Measurements from ENCODE around the gene KLHL11.

KLHL11 gene

GRCh38 chr17:41864836-41865595 lies at the start of gene KLHL11:
Gene KLHL11 (minus strand): TSS chr17:41865423. CDS start chr17:41865370, 53 bp downstream.
- Histone ChIP-seq H3K27ac (ENCODE audit: low read depth, low read length) (peak within 1 kb of the TSS; percentile 19; the same call in 1 of the 2 replicates), H3K36me3 (ENCODE audit: insufficient read depth, low read length) (peaks cover 25% of the 10 kb centered on the region), H2AFZ (ENCODE audit: low read length, unreplicated experiment) (peak within 1 kb of the TSS; percentile 68), H3K4me1 (ENCODE audit: control insufficient read depth, insufficient read depth, low read length, unreplicated experiment) (peaks cover 14% of the 10 kb centered on the region), H3K27me3 (ENCODE audit: insufficient read depth, low read length) (no peaks in the 10 kb centered on the region), H3K4me3 (ENCODE audit: low read depth, low read length) (peak within 1 kb of the TSS; percentile 95), H3K79me2 (ENCODE audit: control insufficient read depth, insufficient read depth, low read length, unreplicated experiment) (peaks cover 42% of the 10 kb centered on the region)

- Histone ChIP-seq H2AFZ (ENCODE audit: low read length, unreplicated experiment) (no peak overlapping the region), H3K4me1 (ENCODE audit: control insufficient read depth, insufficient read depth, low read length, unreplicated experiment) (peaks cover 80% of the 10 kb centered on the region), H3K79me2 (ENCODE audit: control insufficient read depth, insufficient read depth, low read length, unreplicated experiment) (peaks cover 69% of the 10 kb centered on the region), H3K4me3 (ENCODE audit: low read depth, low read length) (peak overlapping the region; percentile 35), H3K27me3 (ENCODE audit: insufficient read depth, low read length) (no peaks in the 10 kb centered on the region), H3K27ac (ENCODE audit: low read depth, low read length) (peak overlapping the region; percentile 63), H3K36me3 (ENCODE audit: insufficient read depth, low read length) (peaks cover 12% of the 10 kb centered on the region; the same call in 1 of the 2 replicates)
Observed at GRCh38 chr17:41915020-41915419, 49.8 kb upstream of the KLHL11 start.

GRCh38 chr17:41914358-41914766 lies 49.1 kb upstream of the KLHL11 start:
- no peaks in the 10 kb centered on the region for H3K27me3 ChIP-seq (ENCODE audit: insufficient read depth, low read length)
- peak overlapping the region; percentile 63 for H3K27ac ChIP-seq (ENCODE audit: low read depth, low read length)
- H2AFZ ChIP-seq (ENCODE audit: low read length, unreplicated experiment): no peak overlapping the region
- H3K4me3 ChIP-seq (ENCODE audit: low read depth, low read length): peak overlapping the region; percentile 35
- H3K4me1 ChIP-seq (ENCODE audit: control insufficient read depth, insufficient read depth, low read length, unreplicated experiment): peaks cover 78% of the 10 kb centered on the region
- peaks cover 69% of the 10 kb centered on the region for H3K79me2 ChIP-seq (ENCODE audit: control insufficient read depth, insufficient read depth, low read length, unreplicated experiment)
- peaks cover 14% of the 10 kb centered on the region; the same call in 1 of the 2 replicates for H3K36me3 ChIP-seq (ENCODE audit: insufficient read depth, low read length)

- Histone ChIP-seq H2AFZ (ENCODE audit: low read length, unreplicated experiment) (no peak overlapping the region), H3K36me3 (ENCODE audit: insufficient read depth, low read length) (peaks cover 14% of the 10 kb centered on the region; the same call in 1 of the 2 replicates), H3K79me2 (ENCODE audit: control insufficient read depth, insufficient read depth, low read length, unreplicated experiment) (peaks cover 69% of the 10 kb centered on the region), H3K27ac (ENCODE audit: low read depth, low read length) (peak overlapping the region; percentile 63), H3K27me3 (ENCODE audit: insufficient read depth, low read length) (no peaks in the 10 kb centered on the region), H3K4me3 (ENCODE audit: low read depth, low read length) (peak overlapping the region; percentile 35; the same call in 1 of the 2 replicates), H3K4me1 (ENCODE audit: control insufficient read depth, insufficient read depth, low read length, unreplicated experiment) (peaks cover 80% of the 10 kb centered on the region)
Observed at GRCh38 chr17:41913798-41914197, 48.6 kb upstream of the KLHL11 start.

- H3K4me1 ChIP-seq (ENCODE audit: control insufficient read depth, insufficient read depth, low read length, unreplicated experiment): peaks cover 88% of the 10 kb centered on the region
- peaks cover 64% of the 10 kb centered on the region for H3K79me2 ChIP-seq (ENCODE audit: control insufficient read depth, insufficient read depth, low read length, unreplicated experiment)
- H3K36me3 ChIP-seq (ENCODE audit: insufficient read depth, low read length): peaks cover 17% of the 10 kb centered on the region; the same call in 1 of the 2 replicates
- peak overlapping the region; percentile 90 for H3K27ac ChIP-seq (ENCODE audit: low read depth, low read length)
- H3K27me3 ChIP-seq (ENCODE audit: insufficient read depth, low read length): no peaks in the 10 kb centered on the region
- H3K4me3 ChIP-seq (ENCODE audit: low read depth, low read length): no peak overlapping the region
- H2AFZ ChIP-seq (ENCODE audit: low read length, unreplicated experiment): no peak overlapping the region
Observed at GRCh38 chr17:41912925-41913324, 47.7 kb upstream of the KLHL11 start.

- Histone ChIP-seq H3K4me3 (ENCODE audit: low read depth, low read length) (no peak overlapping the region), H3K79me2 (ENCODE audit: control insufficient read depth, insufficient read depth, low read length, unreplicated experiment) (peaks cover 55% of the 10 kb centered on the region), H3K27me3 (ENCODE audit: insufficient read depth, low read length) (no peaks in the 10 kb centered on the region), H3K4me1 (ENCODE audit: control insufficient read depth, insufficient read depth, low read length, unreplicated experiment) (peaks cover 91% of the 10 kb centered on the region), H3K27ac (ENCODE audit: low read depth, low read length) (peak overlapping the region; percentile 90), H2AFZ (ENCODE audit: low read length, unreplicated experiment) (no peak overlapping the region), H3K36me3 (ENCODE audit: insufficient read depth, low read length) (peaks cover 31% of the 10 kb centered on the region)
Observed at GRCh38 chr17:41910701-41911391, 45.6 kb upstream of the KLHL11 start.

GRCh38 chr17:41909088-41909487 lies 43.9 kb upstream of the KLHL11 start:
- no peaks in the 10 kb centered on the region for H3K27me3 ChIP-seq (ENCODE audit: insufficient read depth, low read length)
- peak overlapping the region; percentile 94 for H3K27ac ChIP-seq (ENCODE audit: low read depth, low read length)
- peaks cover 73% of the 10 kb centered on the region for H3K4me1 ChIP-seq (ENCODE audit: control insufficient read depth, insufficient read depth, low read length, unreplicated experiment)
- peaks cover 47% of the 10 kb centered on the region for H3K36me3 ChIP-seq (ENCODE audit: insufficient read depth, low read length)
- no peak overlapping the region for H2AFZ ChIP-seq (ENCODE audit: low read length, unreplicated experiment)
- peaks cover 38% of the 10 kb centered on the region for H3K79me2 ChIP-seq (ENCODE audit: control insufficient read depth, insufficient read depth, low read length, unreplicated experiment)
- no peak overlapping the region for H3K4me3 ChIP-seq (ENCODE audit: low read depth, low read length)

GRCh38 chr17:41907633-41908539 lies 42.7 kb upstream of the KLHL11 start:
- Histone ChIP-seq H3K4me1 (ENCODE audit: control insufficient read depth, insufficient read depth, low read length, unreplicated experiment) (peaks cover 61% of the 10 kb centered on the region), H3K27me3 (ENCODE audit: insufficient read depth, low read length) (no peaks in the 10 kb centered on the region), H3K36me3 (ENCODE audit: insufficient read depth, low read length) (peaks cover 52% of the 10 kb centered on the region), H3K27ac (ENCODE audit: low read depth, low read length) (peak overlapping the region; percentile 94), H3K4me3 (ENCODE audit: low read depth, low read length) (no peak overlapping the region; the same call in 1 of the 2 replicates), H3K79me2 (ENCODE audit: control insufficient read depth, insufficient read depth, low read length, unreplicated experiment) (peaks cover 26% of the 10 kb centered on the region), H2AFZ (ENCODE audit: low read length, unreplicated experiment) (no peak overlapping the region)

- no peak overlapping the region for H2AFZ ChIP-seq (ENCODE audit: low read length, unreplicated experiment)
- H3K36me3 ChIP-seq (ENCODE audit: insufficient read depth, low read length): peaks cover 52% of the 10 kb centered on the region
- H3K27ac ChIP-seq (ENCODE audit: low read depth, low read length): peak overlapping the region; percentile 94
- no peaks in the 10 kb centered on the region for H3K27me3 ChIP-seq (ENCODE audit: insufficient read depth, low read length)
- H3K4me1 ChIP-seq (ENCODE audit: control insufficient read depth, insufficient read depth, low read length, unreplicated experiment): peaks cover 54% of the 10 kb centered on the region
- no peak overlapping the region; the same call in 1 of the 2 replicates for H3K4me3 ChIP-seq (ENCODE audit: low read depth, low read length)
- H3K79me2 ChIP-seq (ENCODE audit: control insufficient read depth, insufficient read depth, low read length, unreplicated experiment): peaks cover 18% of the 10 kb centered on the region
Observed at GRCh38 chr17:41907185-41907556, 41.9 kb upstream of the KLHL11 start.
